GM19043 (cell line): Measurements from ENCODE around the gene TBC1D1.
A peak's percentile ranks its signal among the peaks of the same experiment; 100 is the strongest.

Experiments used
- ATAC-seq: cut with Tn5 transposase; IDR thresholded peaks from one replicate; pipeline ENCODE4 v1.9.1; 2021; ENCODE audit warnings: low read depth; ENCODE audit not compliant: unreplicated experiment

Gene TBC1D1

GRCh38 chr4:38091636-38092035 is 200.8 kb downstream of the TBC1D1 start:
- ATAC-seq, result no peak

DNA sequence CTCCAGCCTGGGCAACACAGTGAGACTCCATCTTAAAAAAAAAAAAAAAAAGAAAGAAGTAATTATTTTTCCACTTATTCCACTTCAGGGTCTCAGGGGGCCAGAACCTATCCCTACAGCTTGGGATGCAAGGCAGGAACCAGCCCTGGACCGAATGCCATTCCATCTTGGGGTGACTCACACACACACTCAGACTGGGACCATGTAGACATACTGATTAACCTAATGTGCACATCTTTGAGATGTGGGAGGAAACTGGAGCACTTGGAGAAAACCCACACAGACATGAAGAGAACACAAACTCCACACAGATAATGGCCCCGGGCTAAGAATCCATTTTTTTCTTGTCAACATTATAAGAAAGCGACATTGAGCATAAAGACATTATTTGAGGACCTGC is 201.8 kb downstream of the TBC1D1 start:
- no peak for ATAC-seq

DNA sequence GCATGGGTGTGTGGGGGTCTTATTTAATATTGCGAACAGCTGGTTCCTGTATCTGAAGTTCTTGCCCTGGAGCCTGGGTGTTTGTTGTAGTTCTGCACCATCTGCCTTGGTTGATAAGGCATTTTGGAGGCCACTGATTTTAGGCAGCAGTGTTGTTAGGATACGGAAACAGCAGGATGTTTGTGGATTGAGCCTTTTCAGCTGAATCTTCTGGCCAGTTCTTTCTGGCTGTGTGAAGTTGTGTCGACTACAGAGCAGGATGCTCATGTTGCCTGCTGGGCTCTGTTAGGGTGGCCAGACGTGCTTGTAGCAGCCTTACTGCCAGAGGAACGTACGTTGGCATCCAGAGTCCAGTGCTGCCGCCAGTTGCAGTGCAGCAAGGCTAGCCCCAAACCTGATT is 203.5 kb downstream of the TBC1D1 start:
- ATAC-seq, result no peak

- no peak for ATAC-seq
Measured at GRCh38 chr4:38095691-38096090, 204.8 kb downstream of the TBC1D1 start.

GRCh38 chr4:38097818-38098217 is 206.9 kb downstream of the TBC1D1 start:
- ATAC-seq, result no peak

DNA sequence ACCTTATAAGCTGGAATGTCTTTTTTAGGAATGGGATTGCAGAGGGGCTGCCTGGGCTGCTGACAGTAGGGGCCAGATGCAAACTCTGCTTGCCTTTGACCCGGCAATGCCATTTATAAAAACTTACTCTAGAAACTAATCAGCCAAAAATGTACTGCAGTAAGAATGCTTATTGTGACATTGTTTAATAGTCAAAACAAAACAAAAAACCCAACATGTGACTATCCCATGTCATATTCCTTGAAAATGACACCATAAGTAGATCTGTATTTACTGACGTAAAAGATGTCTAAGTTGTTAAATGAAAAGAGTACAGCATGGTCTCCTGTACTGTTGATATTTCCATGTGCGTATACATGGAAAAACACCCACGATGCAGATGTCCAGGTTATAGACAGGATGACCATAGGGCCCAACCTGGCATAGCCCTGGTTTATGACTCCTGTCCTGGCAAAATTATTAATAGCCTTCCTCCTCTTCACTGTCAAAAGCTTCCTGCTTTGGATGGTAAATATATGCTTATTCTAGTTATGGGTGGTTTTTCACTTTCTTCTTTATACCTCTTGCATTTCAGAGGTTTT is 208.2 kb downstream of the TBC1D1 start:
- no peak for ATAC-seq

DNA sequence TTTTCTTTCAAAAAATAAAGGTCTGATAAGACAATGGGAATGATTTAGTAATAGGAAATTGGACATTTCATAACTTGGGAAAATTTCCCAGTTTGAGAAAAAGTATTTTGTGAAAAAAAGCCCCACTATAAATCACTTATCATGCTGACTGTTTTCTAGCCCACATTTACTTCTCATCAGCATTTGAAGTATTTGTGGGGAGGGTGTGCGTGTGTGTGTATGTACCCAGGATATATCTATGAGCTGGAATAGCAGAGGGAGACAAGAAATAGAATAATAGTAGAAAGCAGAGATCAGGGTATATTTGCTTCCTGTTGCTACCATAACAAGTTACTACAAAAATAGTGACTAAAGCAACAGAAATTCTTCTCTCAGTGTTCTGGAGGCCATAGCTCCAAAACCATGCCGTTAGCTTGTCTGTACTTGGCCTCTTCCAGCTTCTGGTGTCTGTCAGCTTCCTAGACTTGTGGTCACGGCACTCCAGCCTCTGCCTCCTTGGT is 209.1 kb downstream of the TBC1D1 start:
- ATAC-seq, result no peak

DNA sequence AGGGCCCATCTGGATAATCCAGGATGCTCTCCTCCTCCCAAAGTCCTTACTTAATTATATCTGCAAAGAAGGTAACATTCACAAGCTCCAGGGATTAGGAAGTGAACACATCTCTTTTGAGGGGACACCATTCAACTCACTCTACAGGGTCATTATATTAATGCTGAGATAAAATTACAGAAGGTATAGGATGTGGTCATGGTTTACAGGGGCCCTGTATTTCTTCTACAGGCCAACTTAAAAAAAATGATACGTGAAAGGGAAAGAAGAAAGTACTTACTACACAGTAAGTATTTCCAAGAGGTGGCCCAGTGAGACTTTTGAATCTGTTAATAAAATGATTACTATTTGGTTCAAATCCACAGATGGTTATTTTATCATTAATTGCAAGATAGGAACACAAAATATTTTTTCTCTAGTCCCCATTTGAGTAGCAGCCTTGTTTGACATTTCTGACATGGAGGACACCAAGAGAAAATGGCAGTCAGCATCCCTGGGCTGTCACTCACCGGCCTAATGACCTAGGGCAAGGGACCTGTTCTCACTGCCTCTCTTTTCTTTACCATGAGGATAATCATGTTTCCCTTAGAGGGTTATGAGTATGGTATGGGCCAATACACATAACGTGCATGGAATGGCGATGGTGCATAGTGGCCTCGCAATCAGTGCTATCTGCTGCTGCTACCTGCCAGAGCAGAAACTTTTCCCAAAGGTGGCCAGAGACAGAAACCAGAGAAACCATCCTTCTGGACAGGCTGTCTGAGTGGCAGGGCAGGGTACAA is 209.8 kb downstream of the TBC1D1 start:
- ATAC-seq, result no peak

DNA sequence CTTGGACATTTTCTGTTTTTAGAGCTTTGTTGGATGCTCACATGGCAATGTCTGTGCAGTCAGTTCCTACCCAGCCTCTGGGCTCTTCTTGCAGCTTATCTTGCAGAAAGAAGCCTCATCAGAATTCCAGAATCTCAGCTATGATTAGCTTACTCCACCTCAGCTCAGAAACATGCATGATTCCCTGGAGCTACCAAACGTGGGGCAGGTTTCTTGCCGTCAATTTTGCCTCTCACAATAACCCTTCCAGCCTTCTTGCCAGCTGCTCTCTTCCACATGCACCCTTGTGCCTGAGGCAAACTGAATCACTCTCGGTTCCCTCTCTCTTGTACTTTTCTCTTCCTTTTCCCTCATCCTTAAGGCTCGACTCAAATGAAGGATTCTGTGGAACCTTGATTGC is 210.7 kb downstream of the TBC1D1 start:
- ATAC-seq, result no peak

DNA sequence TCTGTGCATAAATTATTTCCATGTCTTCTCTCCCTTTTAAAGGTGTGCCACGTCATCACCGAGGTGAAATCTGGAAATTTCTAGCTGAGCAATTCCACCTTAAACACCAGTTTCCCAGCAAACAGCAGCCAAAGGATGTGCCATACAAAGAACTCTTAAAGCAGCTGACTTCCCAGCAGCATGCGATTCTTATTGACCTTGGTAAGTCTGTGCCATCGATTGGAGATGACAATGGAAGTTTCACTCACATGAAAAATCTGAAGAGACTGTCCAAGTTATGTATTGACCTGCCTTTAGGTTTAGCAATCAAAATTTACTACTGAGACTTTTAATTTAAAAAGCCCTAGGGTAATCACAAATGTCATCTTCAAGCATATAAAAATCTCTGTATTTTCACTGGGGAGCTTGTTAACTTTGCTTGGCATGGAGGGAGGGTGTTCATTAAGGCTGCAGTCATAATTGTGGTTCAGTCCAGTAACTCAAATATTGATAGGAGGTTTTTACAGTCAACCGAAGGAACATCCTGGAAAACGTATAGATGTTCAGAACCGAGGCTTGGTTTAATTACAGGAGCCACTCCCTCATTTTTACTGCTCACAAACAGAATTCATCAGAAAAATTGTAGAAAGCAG is 212.2 kb downstream of the TBC1D1 start:
- no peak for ATAC-seq

DNA sequence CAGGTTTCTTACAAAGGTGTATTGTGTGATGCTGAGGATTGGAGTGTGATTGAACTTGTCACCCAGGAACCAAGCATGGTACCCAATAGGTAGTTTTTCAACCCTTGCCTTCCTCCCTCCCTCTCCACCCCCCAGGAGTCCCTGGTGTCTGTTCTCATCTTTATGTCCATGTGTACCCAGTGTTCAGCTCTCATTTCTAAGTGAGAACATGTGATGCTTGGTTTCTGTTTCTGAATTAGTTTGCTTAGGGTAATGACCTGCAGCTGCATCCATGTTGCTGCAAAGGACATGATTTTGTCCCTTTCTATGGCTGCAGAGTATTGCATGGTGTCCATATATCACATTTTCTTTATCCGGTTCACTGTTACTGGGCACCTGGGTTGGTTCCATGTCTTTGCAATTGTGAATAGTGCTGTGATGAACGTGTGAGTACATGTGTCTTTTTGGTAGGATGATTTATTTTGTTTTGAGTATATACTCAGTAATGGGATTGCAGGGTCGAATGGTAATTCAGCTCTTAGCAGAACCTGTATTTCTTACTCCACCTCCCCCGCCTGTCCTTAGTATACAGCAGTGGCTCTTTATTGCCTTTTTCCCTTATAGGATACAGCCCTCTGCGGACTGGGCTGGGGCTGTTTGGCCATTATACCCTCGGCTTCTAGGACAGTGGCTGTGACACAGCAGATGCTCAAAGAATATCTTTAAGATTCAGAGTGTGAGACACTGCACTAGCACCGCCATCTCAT is 214.8 kb downstream of the TBC1D1 start:
- peak; percentile 92 for ATAC-seq

DNA sequence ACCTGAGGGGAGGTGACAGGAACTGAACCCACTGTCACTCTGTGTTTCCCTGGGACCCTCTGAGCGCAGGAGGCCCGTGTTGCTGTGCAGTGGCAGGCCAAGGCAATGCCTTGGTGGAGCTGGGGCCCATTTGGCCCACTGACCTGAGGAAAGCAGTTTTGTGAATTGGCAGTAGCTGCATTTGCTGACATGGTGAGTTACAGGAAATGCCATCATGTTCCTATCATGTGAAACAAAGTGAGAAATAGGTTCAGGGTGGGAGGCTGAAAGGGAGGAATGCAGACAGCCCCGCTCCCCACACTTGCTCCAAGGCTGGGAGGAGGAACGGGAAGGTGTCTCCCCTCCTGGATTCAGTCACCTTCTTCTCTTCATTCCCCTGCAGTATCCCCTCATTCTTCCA is 215.4 kb downstream of the TBC1D1 start:
- ATAC-seq, result no peak

- ATAC-seq, result no peak
Measured at GRCh38 chr4:38106886-38107514, 216.1 kb downstream of the TBC1D1 start.

- ATAC-seq, result no peak
Measured at GRCh38 chr4:38107818-38108217, 216.9 kb downstream of the TBC1D1 start.

- ATAC-seq, result no peak
Measured at GRCh38 chr4:38109370-38109769, 218.5 kb downstream of the TBC1D1 start.

- ATAC-seq, result no peak
Measured at GRCh38 chr4:38109896-38110295, 219.0 kb downstream of the TBC1D1 start.

DNA sequence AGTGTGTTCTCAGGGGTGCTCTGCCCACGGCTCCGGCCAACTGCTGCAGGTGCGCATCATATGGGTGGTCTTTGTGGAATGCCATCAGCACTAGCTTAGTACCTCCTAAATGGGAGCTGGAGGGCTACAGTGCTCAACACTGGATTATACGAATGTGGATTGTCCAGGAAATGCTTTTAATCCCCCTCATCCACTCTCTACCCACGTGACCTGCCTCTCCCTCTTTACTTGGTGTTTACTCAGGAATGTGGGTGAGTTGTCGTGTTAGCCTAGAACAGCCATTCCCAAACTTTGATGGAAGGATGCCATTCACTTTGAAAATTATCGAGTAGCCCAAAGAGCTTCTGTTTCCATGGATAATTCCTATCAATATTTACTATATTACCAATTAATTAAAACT is 220.1 kb downstream of the TBC1D1 start:
- no peak for ATAC-seq

DNA sequence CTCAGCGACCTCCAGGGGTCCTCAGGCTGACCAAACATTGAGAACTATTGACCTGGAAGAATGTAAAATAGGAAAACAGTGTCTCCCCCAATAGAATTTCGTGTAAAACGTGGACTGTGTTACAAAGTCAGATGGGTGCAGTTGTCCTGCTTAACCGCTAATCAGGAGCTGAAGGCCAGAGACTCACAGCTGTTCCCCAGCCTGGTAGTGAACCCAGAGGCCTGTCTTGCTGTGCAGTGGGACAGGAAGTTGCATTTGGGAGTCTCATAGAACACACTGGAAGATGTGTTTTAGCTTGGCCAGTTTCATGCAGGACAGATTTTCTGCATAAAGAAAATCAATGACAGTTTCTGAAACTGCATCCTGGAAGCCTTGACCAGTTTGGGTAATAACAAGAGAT is 220.8 kb downstream of the TBC1D1 start:
- no peak for ATAC-seq

GRCh38 chr4:38113132-38113531 is 222.2 kb downstream of the TBC1D1 start:
- no peak for ATAC-seq

- no peak for ATAC-seq
Measured at GRCh38 chr4:38113551-38113950, 222.7 kb downstream of the TBC1D1 start.
